ENCODE data around the gene APMAP. TPM values are rescaled to one million over a fixed set of nuclear protein-coding genes. Genes with fewer than 3 reads are reported as not detected.

APMAP gene
- total RNA-seq, 1 experiment from 2014 or later = 82.7 TPM

DNA sequence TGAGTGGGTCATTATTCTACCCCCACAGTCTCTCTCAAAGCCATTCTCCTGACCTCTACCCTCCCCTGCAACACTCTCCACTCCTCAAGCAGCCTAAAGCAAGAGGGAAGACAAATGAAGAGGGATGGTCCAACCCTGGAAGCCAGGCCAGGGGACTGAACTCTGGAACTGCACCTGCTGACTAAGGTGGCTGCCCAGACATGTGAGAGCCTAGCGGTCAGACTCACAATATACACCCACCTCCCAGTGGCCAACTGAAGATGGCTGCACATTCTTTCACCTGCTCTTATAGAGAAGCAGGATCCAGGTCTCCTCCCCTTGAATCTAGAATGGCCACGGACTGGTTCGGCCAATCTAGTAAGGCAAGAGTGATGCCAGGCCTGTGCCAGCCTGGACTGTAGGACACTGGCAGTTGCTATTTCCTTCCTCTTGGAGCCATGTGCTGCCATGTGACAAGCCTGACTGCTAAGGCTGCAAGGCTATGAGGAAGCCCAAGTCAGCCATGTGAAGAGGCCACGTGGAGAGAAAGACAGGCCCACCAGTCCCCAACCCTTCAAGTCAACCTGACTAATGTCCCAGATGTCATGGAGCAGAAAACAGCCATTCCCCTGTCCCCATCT is 33.5 kb upstream of the APMAP start:
- H3K9me2 ChIP-seq (ENCODE audit: insufficient read depth) = 0 out of 2 replicates have a peak, but pooled peaks cover 3% of the 10 kb centered on the region
- no peak overlapping the region for H3K4me2 ChIP-seq (ENCODE audit: low read length)
- intact Hi-C loops (cut with micrococcal nuclease) = no loop called here
- H2AFZ ChIP-seq (ENCODE audit: low read depth, low read length, poor library complexity, severe bottlenecking) = no peak overlapping the region
- no peaks in the 10 kb centered on the region for H3K79me2 ChIP-seq (ENCODE audit: insufficient read depth, low read length)
- no peaks in the 10 kb centered on the region for H3K27me3 ChIP-seq (ENCODE audit: insufficient read depth, low read length)
- H4K20me1 ChIP-seq (ENCODE audit: insufficient read depth) = no peaks in the 10 kb centered on the region
- TF ChIP-seq EZH2 (IDR thresholded peaks at IDR 0.05) (no peak), EGR1 (IDR thresholded peaks at IDR 0.05; ENCODE audit: low read depth) (no peak), POLR2A (IDR thresholded peaks at IDR 0.05; ENCODE audit: borderline replicate concordance, extremely low read depth, insufficient read depth, insufficient read length) (no peak), SRF (IDR thresholded peaks at IDR 0.05; ENCODE audit: low read depth) (no peak)
- TF ChIP-seq, protein P1, sequence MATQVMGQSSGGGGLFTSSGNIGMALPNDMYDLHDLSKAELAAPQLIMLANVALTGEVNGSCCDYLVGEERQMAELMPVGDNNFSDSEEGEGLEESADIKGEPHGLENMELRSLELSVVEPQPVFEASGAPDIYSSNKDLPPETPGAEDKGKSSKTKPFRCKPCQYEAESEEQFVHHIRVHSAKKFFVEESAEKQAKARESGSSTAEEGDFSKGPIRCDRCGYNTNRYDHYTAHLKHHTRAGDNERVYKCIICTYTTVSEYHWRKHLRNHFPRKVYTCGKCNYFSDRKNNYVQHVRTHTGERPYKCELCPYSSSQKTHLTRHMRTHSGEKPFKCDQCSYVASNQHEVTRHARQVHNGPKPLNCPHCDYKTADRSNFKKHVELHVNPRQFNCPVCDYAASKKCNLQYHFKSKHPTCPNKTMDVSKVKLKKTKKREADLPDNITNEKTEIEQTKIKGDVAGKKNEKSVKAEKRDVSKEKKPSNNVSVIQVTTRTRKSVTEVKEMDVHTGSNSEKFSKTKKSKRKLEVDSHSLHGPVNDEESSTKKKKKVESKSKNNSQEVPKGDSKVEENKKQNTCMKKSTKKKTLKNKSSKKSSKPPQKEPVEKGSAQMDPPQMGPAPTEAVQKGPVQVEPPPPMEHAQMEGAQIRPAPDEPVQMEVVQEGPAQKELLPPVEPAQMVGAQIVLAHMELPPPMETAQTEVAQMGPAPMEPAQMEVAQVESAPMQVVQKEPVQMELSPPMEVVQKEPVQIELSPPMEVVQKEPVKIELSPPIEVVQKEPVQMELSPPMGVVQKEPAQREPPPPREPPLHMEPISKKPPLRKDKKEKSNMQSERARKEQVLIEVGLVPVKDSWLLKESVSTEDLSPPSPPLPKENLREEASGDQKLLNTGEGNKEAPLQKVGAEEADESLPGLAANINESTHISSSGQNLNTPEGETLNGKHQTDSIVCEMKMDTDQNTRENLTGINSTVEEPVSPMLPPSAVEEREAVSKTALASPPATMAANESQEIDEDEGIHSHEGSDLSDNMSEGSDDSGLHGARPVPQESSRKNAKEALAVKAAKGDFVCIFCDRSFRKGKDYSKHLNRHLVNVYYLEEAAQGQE (IDR thresholded peaks at IDR 0.05; ENCODE audit: low read depth) = no peak
- TF ChIP-seq, protein P2, sequence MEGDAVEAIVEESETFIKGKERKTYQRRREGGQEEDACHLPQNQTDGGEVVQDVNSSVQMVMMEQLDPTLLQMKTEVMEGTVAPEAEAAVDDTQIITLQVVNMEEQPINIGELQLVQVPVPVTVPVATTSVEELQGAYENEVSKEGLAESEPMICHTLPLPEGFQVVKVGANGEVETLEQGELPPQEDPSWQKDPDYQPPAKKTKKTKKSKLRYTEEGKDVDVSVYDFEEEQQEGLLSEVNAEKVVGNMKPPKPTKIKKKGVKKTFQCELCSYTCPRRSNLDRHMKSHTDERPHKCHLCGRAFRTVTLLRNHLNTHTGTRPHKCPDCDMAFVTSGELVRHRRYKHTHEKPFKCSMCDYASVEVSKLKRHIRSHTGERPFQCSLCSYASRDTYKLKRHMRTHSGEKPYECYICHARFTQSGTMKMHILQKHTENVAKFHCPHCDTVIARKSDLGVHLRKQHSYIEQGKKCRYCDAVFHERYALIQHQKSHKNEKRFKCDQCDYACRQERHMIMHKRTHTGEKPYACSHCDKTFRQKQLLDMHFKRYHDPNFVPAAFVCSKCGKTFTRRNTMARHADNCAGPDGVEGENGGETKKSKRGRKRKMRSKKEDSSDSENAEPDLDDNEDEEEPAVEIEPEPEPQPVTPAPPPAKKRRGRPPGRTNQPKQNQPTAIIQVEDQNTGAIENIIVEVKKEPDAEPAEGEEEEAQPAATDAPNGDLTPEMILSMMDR (IDR thresholded peaks at IDR 0.05 in 2 of 3, conservative IDR thresholded peaks at IDR 0.05 in 1 of 3; ENCODE audit: borderline replicate concordance in 1 of 3, insufficient read depth in 1 of 3, low read depth in 2 of 3, low read length in 2 of 3) = no peak
- TF ChIP-seq, protein P3, sequence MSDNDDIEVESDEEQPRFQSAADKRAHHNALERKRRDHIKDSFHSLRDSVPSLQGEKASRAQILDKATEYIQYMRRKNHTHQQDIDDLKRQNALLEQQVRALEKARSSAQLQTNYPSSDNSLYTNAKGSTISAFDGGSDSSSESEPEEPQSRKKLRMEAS (IDR thresholded peaks at IDR 0.05) = no peak
- no peak overlapping the region for H3K9ac ChIP-seq (ENCODE audit: low read length)
- no peaks in the 10 kb centered on the region for H3K36me3 ChIP-seq (ENCODE audit: control insufficient read depth in 1 of 2, insufficient read depth in 2 of 2, low read length in 2 of 2)
- H3K27ac ChIP-seq (ENCODE audit: low read depth, low read length) = no peak overlapping the region
- ChIA-PET CTCF (no interaction called here), RAD21 (ENCODE audit: low non-redundant PET in 1 of 2, low total read pairs in 2 of 2, uncharacterized antibody in 2 of 2, unreplicated experiment in 2 of 2) (no interaction called here), POLR2A (no interaction called here)
- H3K4me1 ChIP-seq (ENCODE audit: control insufficient read depth in 1 of 2, insufficient read depth in 2 of 2, low read length in 2 of 2) = peaks cover 0 to 4% of the 10 kb centered on the region in 2 experiments; a peak in 1 of 4 replicates
- H3K4me3 ChIP-seq (replicated peaks in 1 of 2; ENCODE audit: low read depth in 1 of 2, low read length in 2 of 2) = no peak overlapping the region
- H3K9me3 ChIP-seq (ENCODE audit: control insufficient read depth in 1 of 2, insufficient read depth in 1 of 2, low read depth in 1 of 2, low read length in 2 of 2) = no peaks in the 10 kb centered on the region
- ATAC-seq = no peak
- DNase-seq (ENCODE audit: low read depth, low spot score) = no peak
- no TSS peak for BruUV-seq (replicated peaks)
